GM21423 (cell line): ENCODE measurements around the gene RASA4B.
"Not testable (repeated sequence)": the region's sequence is repeated elsewhere in the genome, so short reads cannot be mapped to it uniquely, and the experiment has no call there.

Experiments
- ATAC-seq: cut with Tn5 transposase; IDR thresholded peaks from one replicate; pipeline ENCODE4 v1.9.1; 2021; ENCODE audit warnings: mild to moderate bottlenecking, moderate library complexity; ENCODE audit not compliant: unreplicated experiment

Gene RASA4B

DNA sequence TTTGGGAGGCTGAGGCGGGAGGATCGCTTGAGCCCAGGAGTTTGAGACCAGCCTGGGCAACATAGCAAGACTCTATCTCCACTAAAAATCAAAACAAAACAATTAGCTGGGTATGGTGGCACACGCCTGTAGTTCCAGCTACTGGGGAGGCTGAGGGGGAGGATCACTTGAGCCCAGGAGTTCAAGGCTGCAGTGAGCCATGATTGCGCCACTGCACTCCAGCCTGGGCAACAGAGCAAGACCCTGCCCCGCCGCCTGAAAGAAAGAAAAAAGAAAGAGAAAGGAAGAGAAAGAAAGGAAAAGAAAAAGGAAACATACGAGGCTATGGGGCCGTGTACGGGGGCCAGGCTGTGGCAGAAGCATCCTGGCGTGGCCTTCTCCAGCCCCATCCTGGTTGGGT is 62.6 kb downstream of the RASA4B start:
- not testable (repeated sequence) for ATAC-seq

DNA sequence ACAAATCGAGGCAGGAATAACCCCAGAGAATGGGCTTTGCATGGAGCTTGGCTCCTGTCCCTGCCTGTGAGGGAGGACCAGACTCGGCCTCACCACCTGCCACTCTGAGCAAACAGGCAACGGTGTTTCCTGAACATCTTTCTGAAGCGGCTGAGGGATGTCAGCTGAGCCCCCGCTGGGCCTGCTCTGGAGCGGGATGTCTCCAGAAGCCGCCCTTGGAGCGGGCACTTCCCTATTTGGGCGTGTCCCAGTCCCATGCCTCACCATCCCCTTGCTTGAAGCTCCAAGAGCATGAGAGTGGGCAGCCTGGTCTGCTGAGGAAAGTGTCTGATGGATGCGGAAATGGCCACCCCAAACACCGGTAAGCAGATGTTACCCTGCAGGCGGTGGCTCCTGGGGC is 63.1 kb downstream of the RASA4B start:
- ATAC-seq: no peak

GRCh38 chr7:102453319-102453718 is 64.3 kb downstream of the RASA4B start:
- ATAC-seq: no peak

GRCh38 chr7:102452451-102452850 is 65.1 kb downstream of the RASA4B start:
- no peak for ATAC-seq

DNA sequence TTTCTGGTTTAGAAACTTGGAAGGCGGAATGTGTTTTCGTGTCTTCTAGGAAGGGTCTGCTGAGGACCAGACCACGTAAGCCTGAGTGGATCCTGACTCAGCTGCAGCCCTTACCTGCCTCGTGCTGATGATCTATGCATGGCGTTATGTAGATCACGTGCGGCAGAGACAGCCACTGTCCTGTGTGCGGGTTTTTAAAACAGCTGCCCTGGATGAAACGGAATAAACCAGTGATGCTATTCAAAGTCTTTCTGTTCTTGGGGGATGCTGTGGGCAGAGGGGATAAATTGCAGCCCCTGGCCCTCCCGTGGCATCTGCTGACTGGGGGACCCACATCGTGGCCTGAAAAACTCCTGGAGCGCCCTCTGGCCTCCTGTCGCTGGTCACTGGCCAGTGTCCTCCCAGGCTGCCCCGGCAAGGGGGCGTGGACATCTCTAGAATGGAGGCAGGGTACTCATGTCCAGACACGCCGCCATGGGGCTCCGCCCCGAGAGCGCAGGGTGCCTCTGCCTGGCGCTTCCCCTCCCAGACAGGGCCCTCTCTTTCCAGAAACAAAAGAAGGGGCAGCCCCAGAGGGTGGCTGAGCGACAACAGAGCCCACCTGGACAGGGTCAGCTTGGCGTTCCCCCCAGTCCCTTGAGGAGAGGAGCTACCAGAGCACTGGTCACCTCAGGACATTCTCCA is 66.1 kb downstream of the RASA4B start:
- no peak for ATAC-seq

DNA sequence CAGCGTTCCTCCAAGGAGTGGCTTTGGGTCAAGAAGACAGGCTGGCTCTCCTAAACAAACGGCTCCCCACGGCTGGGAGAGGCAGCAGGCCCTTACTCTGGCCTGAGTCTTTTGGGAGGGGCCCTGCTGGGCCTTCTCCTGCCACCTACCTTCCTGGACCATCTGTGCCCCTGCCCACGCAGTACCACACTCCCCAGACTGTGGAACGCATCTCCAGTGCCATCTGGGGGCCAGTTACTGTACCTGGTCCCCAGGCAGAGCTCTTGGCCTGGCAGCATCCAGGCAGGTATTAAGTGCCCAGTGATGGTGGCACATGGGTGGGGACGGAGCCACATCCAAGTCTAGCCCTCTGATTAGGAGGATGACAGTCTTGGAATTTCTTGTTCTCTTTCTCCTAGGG is 67.3 kb downstream of the RASA4B start:
- ATAC-seq: no peak

GRCh38 chr7:102449136-102449535 is 68.4 kb downstream of the RASA4B start:
- ATAC-seq: no peak

- ATAC-seq: no peak
Observed at GRCh38 chr7:102447311-102447710, 70.3 kb downstream of the RASA4B start.

GRCh38 chr7:102446387-102447156 is 71.0 kb downstream of the RASA4B start:
- ATAC-seq: no peak

DNA sequence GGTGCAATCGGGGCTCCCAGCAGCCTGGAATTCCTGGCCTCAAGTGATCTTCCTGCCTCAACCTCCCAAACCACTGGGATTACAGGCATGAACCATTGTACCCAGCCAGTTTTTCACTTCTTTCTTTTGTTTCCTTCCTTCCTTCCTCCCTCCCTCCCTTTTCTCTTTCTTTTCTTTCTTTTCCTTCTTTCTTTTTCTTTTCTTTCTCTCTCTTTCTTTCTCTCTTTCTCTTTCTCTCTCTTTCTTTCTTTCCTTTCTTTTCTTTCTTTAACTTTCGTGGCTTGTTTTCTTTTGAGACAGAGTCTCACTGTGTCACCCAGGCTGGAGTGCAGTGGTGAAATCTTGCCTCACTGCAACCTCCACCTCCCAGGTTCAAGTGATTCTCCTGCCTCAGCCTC is 71.9 kb downstream of the RASA4B start:
- no peak for ATAC-seq

DNA sequence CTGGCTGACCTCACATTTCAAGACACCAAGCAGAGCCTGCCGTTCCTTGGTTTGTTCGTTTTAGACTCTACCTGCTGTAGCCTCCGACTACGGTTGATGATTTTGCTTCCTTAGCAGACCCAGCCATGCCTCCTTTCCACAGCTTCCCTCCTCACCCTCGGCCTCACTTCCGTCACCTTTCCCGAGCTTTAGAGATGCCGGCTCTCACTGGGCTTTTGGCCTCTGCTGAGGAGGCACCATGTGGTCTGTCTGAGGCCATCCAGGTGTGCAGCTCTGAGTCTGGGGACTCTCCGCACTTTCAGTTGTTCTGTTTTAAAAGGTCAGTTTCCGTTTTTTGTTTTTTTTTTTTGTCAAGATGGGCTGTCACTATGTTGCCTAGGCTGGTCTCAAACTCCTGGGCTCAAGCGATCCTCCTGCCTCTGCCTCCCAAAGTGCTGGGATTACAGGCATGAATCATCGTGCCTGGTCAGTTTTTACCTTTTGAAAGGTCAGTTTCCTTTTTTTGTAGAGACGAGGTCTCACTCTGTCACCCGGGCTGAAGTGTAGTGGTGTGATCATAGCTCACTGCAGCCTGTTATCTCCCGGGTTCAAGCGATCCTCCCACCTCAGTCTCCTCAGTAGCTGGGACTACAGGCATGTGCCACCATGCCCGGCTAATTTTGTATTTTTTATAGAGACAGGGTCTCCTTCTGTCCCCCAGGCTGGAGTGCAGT is 72.5 kb downstream of the RASA4B start:
- ATAC-seq: peak; percentile 43

DNA sequence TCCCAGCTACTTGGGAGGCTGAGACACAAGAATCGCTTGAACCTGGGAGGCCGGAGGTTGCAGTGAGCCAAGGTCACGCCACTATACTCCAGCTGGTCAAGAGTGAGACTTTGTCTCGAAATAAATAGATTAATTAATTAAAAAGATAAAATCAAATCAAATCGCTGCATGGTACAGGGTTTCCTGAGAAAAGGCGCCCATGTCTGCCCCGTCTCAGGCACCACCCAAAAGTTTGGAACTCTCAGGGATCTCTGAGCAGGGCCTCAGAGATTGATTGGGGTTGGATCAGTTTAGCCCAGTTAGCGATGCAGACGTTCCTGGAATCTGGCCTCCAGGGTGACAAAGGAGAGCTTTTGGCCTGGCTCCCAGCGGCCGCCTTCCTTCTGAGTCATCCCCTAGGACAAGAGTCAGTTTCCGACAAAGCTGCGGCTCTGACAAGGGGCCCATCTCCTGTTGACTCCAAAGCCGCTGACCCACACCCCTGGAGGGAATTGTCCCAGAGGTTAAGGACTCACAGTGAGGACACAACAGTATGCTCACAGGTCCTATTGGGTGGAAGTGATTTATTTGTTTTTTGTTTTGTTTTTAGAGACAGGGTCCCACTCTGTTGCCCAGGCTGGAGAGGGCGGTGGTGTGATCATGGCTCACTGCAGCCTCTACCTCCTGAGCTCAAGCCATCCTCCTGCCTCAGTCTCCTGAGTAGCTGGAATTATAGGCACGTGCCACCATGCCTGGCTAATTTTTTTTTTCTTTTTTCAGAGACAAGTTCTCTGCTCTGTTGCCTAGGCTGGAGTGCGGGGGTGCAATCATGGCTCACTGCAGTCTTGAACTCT is 77.4 kb downstream of the RASA4B start:
- no peak for ATAC-seq

- ATAC-seq: no peak
Observed at GRCh38 chr7:102436118-102436517, 81.5 kb downstream of the RASA4B start.

GRCh38 chr7:102434039-102434486 is 83.5 kb downstream of the RASA4B start:
- ATAC-seq: no peak

GRCh38 chr7:102433219-102434038 is 84.1 kb downstream of the RASA4B start, which contains the start of gene ORAI2:
Gene ORAI2, plus strand, starts transcription at chr7:102433575. Its CDS starts 5,382 bp downstream, at chr7:102438957.
- peak; percentile 65 for ATAC-seq
